ENCODE results near the gene SF3A2.

DNA sequence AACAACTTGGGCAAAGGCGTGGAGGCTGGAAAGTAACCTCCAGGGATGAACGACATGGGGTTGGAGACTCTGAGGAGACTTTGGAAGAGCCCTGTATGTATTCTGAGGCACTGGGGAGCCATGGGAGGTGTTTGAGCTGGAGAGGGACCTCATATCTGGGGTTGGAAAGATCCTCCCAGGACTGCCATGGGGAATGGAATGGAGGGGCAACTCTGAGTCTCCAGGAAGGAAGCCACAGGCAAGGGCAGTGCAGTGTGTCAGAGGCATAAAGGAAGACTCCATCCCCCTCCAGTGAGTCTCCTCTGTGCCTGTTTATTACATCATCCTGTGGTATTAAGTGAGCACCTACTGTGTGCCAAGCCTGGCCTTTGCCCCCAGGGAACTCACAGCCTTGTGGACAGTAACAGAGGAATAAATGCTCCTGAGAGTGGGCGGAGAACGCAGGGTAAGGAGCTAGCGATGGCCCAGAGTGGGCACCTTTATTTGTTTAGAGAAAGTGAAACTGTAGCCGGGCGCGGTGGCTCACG, 37.6 kb downstream of the SF3A2 start:
- TF ChIP-seq, protein P1, sequence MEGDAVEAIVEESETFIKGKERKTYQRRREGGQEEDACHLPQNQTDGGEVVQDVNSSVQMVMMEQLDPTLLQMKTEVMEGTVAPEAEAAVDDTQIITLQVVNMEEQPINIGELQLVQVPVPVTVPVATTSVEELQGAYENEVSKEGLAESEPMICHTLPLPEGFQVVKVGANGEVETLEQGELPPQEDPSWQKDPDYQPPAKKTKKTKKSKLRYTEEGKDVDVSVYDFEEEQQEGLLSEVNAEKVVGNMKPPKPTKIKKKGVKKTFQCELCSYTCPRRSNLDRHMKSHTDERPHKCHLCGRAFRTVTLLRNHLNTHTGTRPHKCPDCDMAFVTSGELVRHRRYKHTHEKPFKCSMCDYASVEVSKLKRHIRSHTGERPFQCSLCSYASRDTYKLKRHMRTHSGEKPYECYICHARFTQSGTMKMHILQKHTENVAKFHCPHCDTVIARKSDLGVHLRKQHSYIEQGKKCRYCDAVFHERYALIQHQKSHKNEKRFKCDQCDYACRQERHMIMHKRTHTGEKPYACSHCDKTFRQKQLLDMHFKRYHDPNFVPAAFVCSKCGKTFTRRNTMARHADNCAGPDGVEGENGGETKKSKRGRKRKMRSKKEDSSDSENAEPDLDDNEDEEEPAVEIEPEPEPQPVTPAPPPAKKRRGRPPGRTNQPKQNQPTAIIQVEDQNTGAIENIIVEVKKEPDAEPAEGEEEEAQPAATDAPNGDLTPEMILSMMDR (IDR thresholded peaks at IDR 0.05), result no peak
- TF ChIP-seq POLR2A (IDR thresholded peaks at IDR 0.05), result no peak
